Stimulated activated CD8-positive, alpha-beta memory T cell treated with anti-CD3 and anti-CD28 coated beads, Interleukin-4, amount 100 ng/mL, for 4 hours (primary cell): ENCODE results near the gene AIF1L.
A peak's percentile ranks its signal among the peaks of the same experiment; 100 is the strongest.
"Not testable (repeated sequence)": the region's sequence is repeated elsewhere in the genome, so short reads cannot be mapped to it uniquely, and the experiment has no call there.

Source experiments
- DNase-seq, 2 donors: peaks; one replicate each; pipeline ENCODE4 v3.0.0-alpha.2; 2020; ENCODE audit warnings: low read depth in 2 of 2, low spot score in 1 of 2

Gene AIF1L

DNA sequence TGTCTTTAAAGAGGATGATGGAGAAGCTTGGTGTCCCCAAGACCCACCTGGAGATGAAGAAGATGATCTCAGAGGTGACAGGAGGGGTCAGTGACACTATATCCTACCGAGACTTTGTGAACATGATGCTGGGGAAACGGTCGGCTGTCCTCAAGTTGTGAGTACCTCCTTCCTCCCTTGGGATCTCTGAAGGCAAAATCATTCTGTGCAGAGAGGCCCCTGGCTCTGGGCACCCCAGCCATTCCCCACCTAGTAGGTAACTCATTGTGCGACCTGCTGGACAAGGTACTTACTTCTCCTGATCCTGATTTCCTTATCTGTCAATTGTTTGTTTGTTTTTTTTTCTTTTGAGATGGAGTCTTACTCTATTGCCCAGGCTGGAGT lies 21.4 kb downstream of the AIF1L start:
- no peak for DNase-seq

DNA sequence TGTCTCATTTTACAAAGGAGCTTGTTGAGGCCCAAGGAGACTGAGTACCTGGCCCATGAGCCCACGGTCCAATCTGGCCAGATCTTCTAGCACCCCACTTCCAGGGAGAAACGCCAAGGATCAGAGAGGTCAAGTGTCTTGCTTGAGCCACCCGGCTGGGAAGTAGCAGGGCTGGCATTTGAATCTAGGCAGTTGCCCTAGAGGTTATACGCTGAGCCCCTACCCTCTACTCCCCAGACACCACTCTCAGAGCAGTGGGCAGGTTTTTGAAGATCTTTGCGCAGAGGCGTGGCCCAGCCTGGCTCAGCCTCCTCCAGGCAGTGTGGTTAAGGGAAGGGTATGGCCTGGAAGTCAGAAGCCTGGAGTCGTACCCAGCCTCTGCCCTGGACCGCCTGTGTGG lies 23.3 kb downstream of the AIF1L start:
- DNase-seq: no peak

DNA sequence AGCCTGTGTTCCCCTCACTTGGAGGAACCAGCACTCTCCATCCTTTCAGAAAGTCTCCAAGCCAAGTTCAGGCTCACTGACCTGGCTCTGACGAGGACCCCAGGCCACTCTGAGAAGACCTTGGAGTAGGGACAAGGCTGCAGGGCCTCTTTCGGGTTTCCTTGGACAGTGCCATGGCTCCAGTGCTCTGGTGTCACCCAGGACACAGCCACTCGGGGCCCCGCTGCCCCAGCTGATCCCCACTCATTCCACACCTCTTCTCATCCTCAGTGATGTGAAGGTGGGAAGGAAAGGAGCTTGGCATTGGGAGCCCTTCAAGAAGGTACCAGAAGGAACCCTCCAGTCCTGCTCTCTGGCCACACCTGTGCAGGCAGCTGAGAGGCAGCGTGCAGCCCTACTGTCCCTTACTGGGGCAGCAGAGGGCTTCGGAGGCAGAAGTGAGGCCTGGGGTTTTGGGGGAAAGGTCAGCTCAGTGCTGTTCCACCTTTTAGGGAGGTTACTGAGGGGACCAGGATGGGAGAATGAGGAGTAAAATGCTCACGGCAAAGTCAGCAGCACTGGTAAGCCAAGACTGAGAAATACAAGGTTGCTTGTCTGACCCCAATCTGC lies 24.4 kb downstream of the AIF1L start:
- no peak for DNase-seq

DNA sequence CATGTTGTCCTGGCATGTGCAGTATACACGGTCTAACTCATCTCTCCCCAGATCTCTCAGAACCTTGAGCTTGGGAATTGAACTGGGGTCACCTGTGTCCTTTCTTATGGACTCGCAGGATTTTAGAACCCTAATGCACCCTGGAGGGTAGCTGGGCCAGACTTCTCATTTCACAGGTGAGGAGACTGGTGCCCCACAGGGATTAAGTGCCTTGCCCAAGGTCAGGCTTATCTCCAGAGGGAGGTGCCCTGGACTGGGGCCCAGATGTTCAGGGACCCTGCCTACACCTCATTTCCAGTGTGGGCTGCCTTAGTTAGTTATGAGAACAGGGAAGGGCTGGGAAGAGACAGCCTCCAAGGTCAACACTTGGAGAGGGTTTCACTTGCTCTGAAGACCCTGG lies 25.0 kb downstream of the AIF1L start:
- DNase-seq: no peak

DNA sequence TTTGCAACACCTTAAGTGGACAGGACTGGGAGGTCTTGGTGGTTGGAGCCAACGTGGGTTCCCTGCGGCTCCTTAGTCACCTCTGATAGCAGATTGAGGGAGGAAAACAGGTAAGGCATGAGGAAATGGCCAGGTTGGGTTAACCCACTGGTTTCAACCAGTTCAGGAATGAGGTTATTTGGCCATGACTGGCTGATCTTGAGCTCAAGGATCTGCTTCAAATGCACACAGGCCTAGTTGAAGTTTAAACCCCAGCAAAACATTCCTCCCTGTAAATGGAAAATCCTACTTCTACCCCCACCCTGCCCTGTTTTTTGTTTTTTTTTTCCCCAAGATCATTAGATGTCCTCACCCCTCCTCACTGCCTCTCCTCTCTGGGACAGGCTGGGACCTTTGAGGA lies 25.8 kb downstream of the AIF1L start:
- no peak for DNase-seq

DNA sequence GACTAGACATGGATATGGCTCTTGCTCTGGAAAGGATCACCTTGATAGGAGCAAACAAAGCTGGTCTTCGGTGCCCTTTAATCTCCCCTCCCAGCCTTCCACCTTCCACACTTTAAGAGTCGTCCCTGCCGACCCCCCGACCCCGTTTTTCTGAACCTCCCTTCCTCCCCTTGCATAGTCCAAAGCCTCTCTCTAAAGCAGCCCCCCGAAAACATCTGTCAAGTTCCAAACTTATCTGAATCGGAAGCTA lies 28.6 kb downstream of the AIF1L start:
- DNase-seq: no peak

DNA sequence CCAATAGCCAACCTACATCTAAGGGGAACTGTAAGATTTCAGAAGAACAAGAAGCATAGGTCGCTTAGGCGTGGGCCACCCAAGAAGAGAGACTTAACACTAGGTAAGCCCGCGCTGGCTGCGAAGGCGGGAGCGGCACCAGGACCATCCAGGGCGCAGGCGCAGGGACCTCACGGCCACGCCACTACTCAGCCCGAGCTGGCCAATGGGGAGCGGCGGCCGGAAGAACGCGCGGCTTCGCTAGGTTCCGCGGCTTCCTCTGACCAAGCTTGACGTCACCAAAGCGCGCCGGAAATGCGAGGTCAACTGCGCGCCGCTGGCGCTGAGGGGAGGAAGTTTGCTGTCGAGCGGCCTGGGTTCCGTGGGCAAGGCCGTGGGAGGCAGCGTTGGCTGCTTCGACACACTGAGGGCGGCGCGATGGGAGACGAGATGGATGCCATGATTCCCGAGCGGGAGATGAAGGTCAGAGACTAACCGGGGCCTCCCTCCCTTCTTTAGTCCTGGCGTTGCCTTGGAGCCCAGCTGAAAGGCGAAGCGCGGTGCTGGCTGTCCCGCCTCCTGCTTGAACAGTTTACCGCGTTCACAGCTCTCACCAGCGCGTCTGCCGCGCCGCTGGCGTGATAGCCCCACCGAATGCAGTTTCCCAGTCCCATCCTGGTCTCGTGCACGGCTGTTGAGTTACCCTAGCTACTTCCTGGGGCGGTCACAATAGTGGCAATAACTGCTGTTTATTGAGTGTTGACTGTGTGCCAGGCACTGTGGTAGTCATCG lies 29.1 kb downstream of the AIF1L start, which contains the start of gene NUP214:
Gene NUP214, plus strand, starts transcription at position 299 of the 771 bp plus-strand sequence. Its CDS starts 119 bp downstream, at position 418.
- DNase-seq: peak; percentile 99 to 100

DNA sequence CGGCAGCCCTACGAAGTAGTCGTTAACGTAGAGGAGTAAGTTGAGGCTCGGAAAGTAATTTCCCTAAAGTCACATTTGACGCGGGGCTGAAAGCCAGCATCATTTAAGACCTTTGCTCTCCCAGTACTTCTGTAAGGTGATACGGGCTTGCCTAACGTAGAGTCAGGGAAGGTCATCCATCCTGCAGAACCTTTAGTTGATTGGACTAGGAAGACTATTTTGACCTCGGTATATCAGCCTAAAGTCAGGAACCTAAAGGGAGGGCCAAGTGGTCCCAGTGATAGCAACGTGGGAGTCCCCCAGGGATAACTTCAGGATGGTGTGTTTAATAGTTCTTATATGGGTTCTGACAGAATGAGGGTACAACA lies 29.7 kb downstream of the AIF1L start:
- no peak for DNase-seq

DNA sequence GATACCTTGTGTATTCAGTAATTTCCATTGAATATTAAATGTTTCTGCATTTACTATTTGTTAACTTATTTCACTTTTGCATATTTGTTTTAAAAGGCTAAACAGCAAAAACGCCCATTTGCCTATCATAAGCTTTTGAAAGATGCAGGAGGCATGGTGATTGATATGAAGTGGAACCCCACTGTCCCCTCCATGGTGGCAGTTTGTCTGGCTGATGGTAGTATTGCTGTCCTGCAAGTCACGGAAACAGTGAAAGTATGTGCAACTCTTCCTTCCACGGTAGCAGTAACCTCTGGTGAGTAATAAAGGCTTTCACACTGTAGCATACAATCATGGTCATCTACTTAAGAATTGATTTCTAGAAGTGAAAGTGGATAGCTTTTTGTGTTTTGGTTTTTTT lies 32.9 kb downstream of the AIF1L start:
- DNase-seq: no peak

DNA sequence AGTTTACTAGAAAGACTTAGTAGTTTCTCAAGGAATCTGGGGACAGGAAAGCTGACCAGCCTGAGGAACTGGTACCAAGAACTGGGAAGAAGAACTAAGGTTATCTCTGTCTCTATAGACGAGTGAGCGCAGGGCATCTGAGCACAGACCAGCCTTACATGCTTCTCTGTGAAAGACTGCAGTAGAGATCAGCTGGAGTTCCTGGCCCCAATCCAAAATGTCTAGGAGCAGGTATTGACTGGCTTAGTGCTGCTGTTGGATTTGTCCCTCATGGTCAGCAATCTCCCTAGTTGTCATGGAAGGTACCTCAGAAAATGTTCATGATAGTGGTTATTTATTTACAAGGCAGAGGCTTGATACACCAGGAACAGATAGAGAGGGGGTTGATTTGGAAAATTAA lies 42.3 kb downstream of the AIF1L start:
- DNase-seq: no peak

DNA sequence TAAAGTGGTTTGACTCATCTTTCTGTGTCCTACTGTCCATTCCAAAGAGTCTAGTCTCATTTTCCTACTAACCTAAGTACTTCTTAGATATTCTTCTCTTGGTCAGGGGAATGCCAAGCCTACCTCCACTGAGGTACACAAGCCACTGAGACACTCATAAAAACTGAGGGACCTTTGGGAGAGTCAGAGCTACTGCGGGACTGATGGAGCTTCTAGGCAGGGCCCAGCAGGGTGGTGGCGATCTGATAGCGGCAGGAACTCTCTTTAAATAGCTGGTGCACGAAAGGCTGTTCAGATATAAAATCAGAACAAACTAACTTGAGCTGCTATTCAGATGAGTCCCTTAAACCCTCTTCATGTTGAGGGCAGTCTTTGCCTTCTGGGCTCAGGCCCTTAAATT lies 43.8 kb downstream of the AIF1L start:
- no peak for DNase-seq

DNA sequence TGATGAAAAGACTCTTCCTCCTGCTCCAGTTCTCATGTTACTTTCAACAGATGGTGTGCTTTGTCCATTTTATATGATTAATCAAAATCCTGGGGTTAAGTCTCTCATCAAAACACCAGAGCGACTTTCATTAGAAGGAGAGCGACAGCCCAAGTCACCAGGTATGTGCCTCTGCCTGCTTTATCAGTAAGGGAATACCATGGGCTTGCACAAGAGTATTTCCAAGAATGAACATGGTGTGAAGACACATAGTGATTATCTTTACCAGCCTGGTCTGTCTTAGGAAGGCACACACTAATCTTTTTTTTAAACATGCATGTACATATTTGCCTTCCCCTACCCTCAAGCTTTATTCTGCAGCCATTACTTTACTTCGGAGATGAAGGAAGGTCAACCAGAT lies 44.2 kb downstream of the AIF1L start:
- DNase-seq: no peak

DNA sequence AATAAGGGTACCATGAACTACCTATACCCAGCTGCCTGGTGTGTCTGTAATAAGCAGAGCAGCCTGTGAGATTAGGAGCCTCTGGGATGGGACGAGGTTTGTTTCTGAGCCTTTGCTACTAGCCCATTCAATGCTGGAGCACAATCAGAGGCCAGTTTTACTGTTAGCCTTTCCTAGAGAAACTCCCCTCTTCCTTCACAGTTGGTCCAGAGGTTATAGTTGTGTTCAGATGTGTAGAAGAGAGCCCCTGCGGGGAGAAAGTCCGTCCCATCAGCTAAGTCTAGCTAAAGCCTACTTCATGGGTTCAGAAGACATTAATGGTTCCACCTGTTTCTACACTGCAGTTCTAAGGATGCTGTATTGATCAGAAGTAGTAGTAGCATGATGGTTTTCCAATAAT lies 45.8 kb downstream of the AIF1L start:
- no peak for DNase-seq

DNA sequence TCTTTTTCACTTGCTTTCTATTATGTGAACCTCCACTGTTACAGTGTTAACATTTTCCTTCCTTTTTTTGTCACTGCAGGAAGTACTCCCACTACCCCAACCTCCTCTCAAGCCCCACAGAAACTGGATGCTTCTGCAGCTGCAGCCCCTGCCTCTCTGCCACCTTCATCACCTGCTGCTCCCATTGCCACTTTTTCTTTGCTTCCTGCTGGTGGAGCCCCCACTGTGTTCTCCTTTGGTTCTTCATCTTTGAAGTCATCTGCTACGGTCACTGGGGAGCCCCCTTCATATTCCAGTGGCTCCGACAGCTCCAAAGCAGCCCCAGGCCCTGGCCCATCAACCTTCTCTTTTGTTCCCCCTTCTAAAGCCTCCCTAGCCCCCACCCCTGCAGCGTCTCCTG lies 47.9 kb downstream of the AIF1L start:
- no peak for DNase-seq

DNA sequence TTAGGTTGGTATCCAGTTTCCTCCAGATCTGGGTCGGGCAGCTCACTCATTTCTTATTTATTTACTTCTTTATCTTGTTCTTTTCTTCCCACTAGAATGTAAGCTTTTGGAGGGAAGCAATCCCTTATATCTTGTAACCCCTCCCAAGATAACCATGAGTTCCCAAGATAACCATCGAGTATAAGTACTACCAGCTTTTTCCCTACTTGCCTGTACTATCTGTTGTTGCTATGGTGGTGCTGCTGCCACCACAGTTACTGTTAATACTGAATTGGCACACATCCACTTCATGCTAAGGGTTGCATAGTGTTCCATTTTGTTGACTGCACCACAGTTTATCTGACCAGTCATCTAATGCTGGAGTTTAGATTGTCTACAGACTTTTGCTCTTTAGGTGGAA lies 48.9 kb downstream of the AIF1L start:
- no peak for DNase-seq

DNA sequence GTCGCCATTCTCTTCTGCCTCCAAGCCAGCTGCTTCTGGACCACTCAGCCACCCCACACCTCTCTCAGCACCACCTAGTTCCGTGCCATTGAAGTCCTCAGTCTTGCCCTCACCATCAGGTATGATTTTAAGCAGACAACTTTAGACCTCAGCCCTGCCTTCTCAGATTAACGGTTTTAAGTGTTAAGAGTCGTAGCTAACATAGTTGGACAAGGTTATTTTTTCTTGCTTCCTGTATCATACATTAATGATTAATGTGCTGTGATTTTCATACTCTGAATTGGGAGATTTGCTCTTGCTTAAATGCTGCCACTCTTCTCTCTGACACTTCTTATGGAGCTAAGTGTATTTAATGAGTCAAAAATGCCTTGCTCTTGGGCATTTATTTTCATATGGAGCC lies 49.9 kb downstream of the AIF1L start:
- no peak for DNase-seq

DNA sequence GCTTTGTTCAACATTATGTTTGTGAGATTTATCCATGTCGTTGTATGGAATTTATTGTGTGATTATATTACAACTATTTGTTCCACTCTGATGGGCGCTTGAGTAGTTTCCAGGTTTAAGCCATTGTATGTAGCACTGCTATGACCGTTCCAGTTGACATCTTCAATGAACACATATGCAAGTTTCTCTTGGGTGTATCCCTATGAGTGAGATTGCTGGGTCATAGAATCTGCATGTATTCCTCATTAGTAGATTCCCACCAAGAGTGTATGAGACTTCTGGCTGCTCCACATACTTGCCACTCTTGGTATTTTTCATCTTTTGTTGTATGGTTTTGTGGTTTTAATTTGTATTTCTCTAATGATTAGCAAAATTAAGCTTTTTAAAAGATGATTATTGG lies 51.9 kb downstream of the AIF1L start:
- no peak for DNase-seq

DNA sequence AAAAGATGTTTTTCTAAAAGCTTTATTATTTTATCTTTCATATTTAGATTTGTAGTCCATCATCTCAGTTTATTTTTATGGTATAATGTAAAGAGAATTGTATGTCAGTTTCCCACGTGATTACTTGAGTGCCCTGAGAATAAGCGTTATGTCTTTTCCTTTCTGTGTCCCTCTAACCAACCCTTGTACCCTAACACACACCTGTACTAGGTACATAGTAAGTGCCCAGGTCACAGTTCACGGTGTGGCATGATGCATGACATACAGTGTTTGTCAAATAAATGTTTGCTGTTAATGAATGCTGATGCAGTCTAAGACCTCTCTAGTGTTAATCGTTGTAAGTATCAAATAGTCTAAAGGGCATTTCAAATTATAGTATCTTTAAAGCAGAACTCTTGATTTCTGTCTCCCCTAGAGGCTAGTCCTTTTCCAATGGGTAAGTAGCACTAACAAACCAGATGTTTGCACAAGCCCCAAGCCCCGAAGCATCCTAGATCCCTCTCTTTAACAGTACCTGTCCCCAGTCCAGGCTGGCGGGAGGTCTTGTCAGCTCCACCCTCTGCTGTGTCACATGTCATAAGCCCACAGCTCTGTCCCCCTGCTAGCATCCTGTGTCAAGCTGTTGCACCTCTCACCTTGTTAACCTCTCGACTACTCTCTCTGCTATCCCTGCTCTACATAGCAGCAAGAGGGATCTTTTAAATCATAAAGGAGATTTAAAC lies 52.8 kb downstream of the AIF1L start:
- no peak for DNase-seq

DNA sequence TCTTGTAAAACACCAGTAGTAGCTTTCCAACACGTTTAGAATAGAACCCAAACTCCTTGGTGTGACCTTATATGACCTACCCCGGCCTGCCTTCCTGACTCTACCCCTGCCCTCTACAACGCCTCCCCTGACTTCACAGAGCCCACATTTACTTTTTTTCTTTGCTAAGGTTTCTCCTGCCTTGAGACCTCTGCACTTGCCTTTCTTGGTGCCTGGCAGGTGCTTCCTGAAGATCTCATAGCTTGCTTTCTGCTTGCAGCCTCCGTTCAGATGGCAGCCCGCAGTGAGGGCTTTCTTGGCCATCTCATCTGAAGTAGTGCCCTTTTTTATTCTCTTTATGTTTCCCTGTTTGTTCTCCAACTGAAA lies 53.3 kb downstream of the AIF1L start:
- DNase-seq: no peak

DNA sequence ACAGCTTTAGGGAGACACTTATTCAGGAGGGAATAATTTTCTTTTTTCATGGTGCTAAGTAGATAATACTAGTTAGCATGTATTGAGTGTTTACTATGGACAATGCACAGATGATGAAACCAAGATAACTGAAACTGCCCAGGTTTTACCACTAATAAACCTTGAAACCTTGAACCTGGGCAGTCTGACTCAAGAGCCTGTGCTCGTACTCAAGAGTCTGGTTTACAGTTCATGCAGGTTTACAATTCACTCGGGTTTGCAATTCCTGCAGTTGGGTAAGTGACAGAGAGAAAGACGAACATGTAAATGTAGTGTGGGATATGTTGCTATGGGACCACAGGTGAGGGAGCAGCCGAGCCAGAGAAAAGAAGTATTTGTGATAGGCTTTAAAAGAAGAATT lies 57.3 kb downstream of the AIF1L start:
- no peak for DNase-seq

DNA sequence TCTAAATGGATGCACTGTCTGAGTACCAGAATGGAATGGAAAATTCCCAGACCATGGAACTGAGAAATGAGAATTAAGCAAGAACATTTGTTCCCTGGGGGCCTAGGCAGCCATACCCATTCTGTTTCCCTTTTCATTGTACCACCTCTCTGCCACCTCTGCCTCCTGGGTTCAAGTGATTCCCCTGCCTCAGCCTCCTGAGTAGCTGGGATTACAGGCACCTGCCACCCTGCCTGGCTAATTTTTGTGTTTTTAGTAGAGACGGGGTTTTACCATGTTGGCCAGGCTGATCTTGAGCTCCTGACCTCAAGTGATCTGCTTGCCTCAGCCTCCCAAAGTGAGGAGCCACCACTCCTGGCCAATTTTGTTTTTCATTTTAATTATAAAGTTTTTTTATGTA lies 62.3 kb downstream of the AIF1L start:
- not testable (repeated sequence) for DNase-seq

DNA sequence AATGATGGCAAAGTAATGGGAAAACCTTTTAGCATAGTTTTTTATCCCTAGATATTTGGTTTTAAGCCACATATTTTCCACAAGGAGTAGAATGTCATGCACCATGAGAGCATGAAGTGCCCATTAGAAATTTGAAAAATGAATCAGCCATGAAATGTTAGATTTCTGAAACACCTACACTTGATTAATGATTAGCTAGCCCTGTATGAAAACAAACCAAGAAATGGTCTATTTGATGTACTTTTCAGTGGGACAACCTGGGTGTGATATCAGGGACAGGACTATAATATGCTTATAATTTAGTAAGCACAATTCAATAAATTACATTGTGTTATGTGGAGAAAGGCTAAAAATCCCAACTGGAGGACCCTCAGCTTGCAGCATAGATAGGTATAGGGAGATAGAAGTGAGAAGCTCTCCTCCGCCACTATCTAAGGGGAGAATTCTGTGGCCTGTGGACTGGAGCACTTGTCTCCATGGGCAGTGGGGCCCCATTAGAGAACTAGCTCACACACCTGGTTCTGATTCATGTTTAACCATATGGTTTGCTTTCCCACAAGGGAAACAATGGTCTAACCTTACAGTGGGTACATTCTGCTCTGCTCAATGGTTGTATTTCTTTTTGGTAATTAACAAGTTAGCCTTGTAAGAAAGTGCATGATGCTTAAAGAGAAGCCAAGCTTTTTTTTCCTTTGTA lies 64.2 kb downstream of the AIF1L start:
- DNase-seq: no peak
